HepG2 (cell line): Measurements from ENCODE around the gene CDC6. TPM values are rescaled to one million over a fixed set of nuclear protein-coding genes. Genes with fewer than 3 reads are reported as not detected.

Source experiments
- AGO1 ChIP-seq: fragments of 200-400 bp; formaldehyde crosslinking; IDR thresholded peaks from 2 replicates; pipeline ENCODE4 v1.6.1; 2017; ENCODE audit warnings: mild to moderate bottlenecking, low read depth, low read length, moderate library complexity; ENCODE audit not compliant: poor library complexity, severe bottlenecking
- CBX1 ChIP-seq: IDR thresholded peaks from one replicate; pipeline ENCODE4 v1.6.1; 2016; ENCODE audit warnings: antibody characterized with exemption, low read depth
- CSRNP1 ChIP-seq: sonication (generic); formaldehyde crosslinking; IDR thresholded peaks from 2 replicates; pipeline ENCODE4 v1.8.1; 2023; ENCODE audit warnings: mild to moderate bottlenecking, missing genetic modification reagents
- DBP ChIP-seq: sonication (generic); formaldehyde crosslinking; IDR thresholded peaks from 2 replicates; pipeline ENCODE4 v1.4.0; 2020; ENCODE audit warnings: missing genetic modification reagents; ENCODE audit errors: not compliant biosample characterization
- NR2F2 ChIP-seq: IDR thresholded peaks from 2 replicates; pipeline ENCODE4 v1.6.1; 2012; ENCODE audit warnings: low read depth, inconsistent platforms, borderline replicate concordance
- PAXIP1 ChIP-seq: sonication (generic); formaldehyde crosslinking; conservative IDR thresholded peaks from 2 replicates; pipeline ENCODE4 v1.4.0; 2020; ENCODE audit warnings: mild to moderate bottlenecking, missing genetic modification reagents, moderate library complexity
- PRDM4 ChIP-seq: sonication (generic); formaldehyde crosslinking; IDR thresholded peaks from 2 replicates; pipeline ENCODE4 v1.9.0; 2021; ENCODE audit warnings: missing genetic modification reagents, borderline replicate concordance
- TBX2 ChIP-seq: sonication (generic); formaldehyde crosslinking; IDR thresholded peaks from 2 replicates; pipeline ENCODE4 v1.5.0; 2020; ENCODE audit warnings: missing genetic modification reagents, mild to moderate bottlenecking, borderline replicate concordance
- ZBTB37 ChIP-seq: sonication (generic); formaldehyde crosslinking; IDR thresholded peaks from 2 replicates; pipeline ENCODE4 v1.4.0; 2020; ENCODE audit warnings: mild to moderate bottlenecking, missing genetic modification reagents
- ZFP1 ChIP-seq: IDR thresholded peaks from 2 replicates; pipeline ENCODE4 v1.6.1; 2016
- ZFX ChIP-seq: sonication (generic); formaldehyde crosslinking; IDR thresholded peaks from 2 replicates; pipeline ENCODE4 v1.4.0; 2020; ENCODE audit warnings: mild to moderate bottlenecking, low read depth, missing genetic modification reagents, moderate library complexity
- ZNF33A ChIP-seq: sonication (generic); formaldehyde crosslinking; IDR thresholded peaks from 2 replicates; pipeline ENCODE4 v1.5.1; 2020; ENCODE audit warnings: missing genetic modification reagents, mild to moderate bottlenecking, moderate library complexity, borderline replicate concordance
- ZNF841 ChIP-seq: sonication (generic); formaldehyde crosslinking; IDR thresholded peaks from 2 replicates; pipeline ENCODE4 v1.8.1; 2023; ENCODE audit warnings: missing genetic modification reagents, borderline replicate concordance
- ZNF883 ChIP-seq: sonication (generic); formaldehyde crosslinking; IDR thresholded peaks from 2 replicates; pipeline ENCODE4 v1.5.1; 2020; ENCODE audit warnings: mild to moderate bottlenecking, missing genetic modification reagents; ENCODE audit errors: not compliant biosample characterization
- ZSCAN5A ChIP-seq: sonication (generic); formaldehyde crosslinking; IDR thresholded peaks from 2 replicates; pipeline ENCODE4 v1.8.0; 2022; ENCODE audit warnings: mild to moderate bottlenecking, missing genetic modification reagents, borderline replicate concordance
- polyA plus RNA-seq, 8 experiments: library from polyadenylated mRNA; depleted of rRNA in 3 of 8; stranded (reverse) in 7 of 8; unstranded in 1 of 8; fragments of >200 nt; fragmentation: Illumina TruSeq in 4 of 8; extraction: Trizol in 4 of 8; gene quantifications; 2 replicates each; pipeline versions ENCODE4 v1.2.1 to v1.2.3, GENCODE V29; 2011 to 2016; ENCODE audit warnings: low read depth in 4 of 8, missing spikeins in 1 of 8, mixed read lengths in 1 of 8; ENCODE audit not compliant: insufficient read depth in 1 of 8
- total RNA-seq, 5 experiments: library from RNA; depleted of rRNA; stranded (reverse); fragments of >200 nt; fragmentation: Illumina TruSeq; extraction: Trizol; gene quantifications; 2 replicates each; pipeline ENCODE4 v1.2.3, GENCODE V29; 2016; ENCODE audit warnings: low read depth in 1 of 5

Gene CDC6
- total and polyA plus RNA-seq, 2 of the 13 experiments (the other 11 are each of a cell fraction or from before 2014, with no cell fraction given): 17.4 to 114 TPM

- no peak for TF ChIP-seq ZSCAN5A (CRISPR knock-in tag)
- no peak for TF ChIP-seq ZNF841 (CRISPR knock-in tag)
- no peak for TF ChIP-seq DBP (CRISPR knock-in tag)
- peak; percentile 81; the same call in 1 of the 2 replicates for TF ChIP-seq ZNF33A (CRISPR knock-in tag)
- peak; percentile 69 for TF ChIP-seq PAXIP1 (CRISPR knock-in tag)
- no peak for TF ChIP-seq PRDM4 (CRISPR knock-in tag)
- TF ChIP-seq ZFX (CRISPR knock-in tag): peak; percentile 55
- TF ChIP-seq ZBTB37: peak; percentile 44; the same call in 1 of the 2 replicates
- no peak for TF ChIP-seq CSRNP1 (CRISPR knock-in tag)
- TF ChIP-seq AGO1: no peak
- no peak for TF ChIP-seq ZFP1 (CRISPR knock-in tag)
- TF ChIP-seq ZNF883: peak; percentile 84
- no peak; the same call in 1 of the 2 replicates for TF ChIP-seq NR2F2
- no peak for TF ChIP-seq CBX1
- peak; percentile 82; the same call in 1 of the 2 replicates for TF ChIP-seq TBX2 (CRISPR knock-in tag)
Observed at GRCh38 chr17:40317880-40318829, 30.5 kb downstream of the CDC6 start (continued).
